Measurements from ENCODE around the gene AMT.

AMT gene

GRCh38 chr3:49424816-49425215, 2.5 kb upstream of the AMT start:
- no peaks in the 10 kb centered on the region for H3K9me3 ChIP-seq (ENCODE audit: control extremely low read depth in 1 of 5, control insufficient read depth in 4 of 5, insufficient read depth in 2 of 5, low read depth in 1 of 5, low read length in 4 of 5)
- H3K27me3 ChIP-seq (replicated peaks in 2 of 5; ENCODE audit: control insufficient read depth in 4 of 5, insufficient read depth in 5 of 5, low read length in 4 of 5) = no peaks in the 10 kb centered on the region
- no peak overlapping the region for H3K27ac ChIP-seq (ENCODE audit: insufficient read depth in 1 of 2, low read depth in 1 of 2, low read length in 2 of 2, poor library complexity in 1 of 2, severe bottlenecking in 2 of 2)
- WGBS (ENCODE audit: insufficient coverage) = 100% methylated on average over 6 of the region's 6 CpGs
- peaks cover 2 to 39% (median 21%) of the 10 kb centered on the region in 4 experiments for H3K4me1 ChIP-seq (ENCODE audit: control extremely low read depth in 1 of 4, control insufficient read depth in 4 of 4, insufficient read depth in 4 of 4, low read length in 3 of 4)
- no peak for DNase-seq
- ChIA-PET CTCF (no interaction called here), POLR2A (no interaction called here)
- peaks cover 0 to 21% (median 14%) of the 10 kb centered on the region in 4 experiments for H3K36me3 ChIP-seq (ENCODE audit: control insufficient read depth in 4 of 4, insufficient read depth in 4 of 4, low read length in 3 of 4)
- H3K4me3 ChIP-seq (ENCODE audit: control insufficient read depth in 1 of 7, extremely low read depth in 1 of 7, insufficient read depth in 4 of 7, low read depth in 2 of 7, low read length in 6 of 7) = no peak overlapping the region

- Histone ChIP-seq H3K4me1 (ENCODE audit: control extremely low read depth in 1 of 4, control insufficient read depth in 4 of 4, insufficient read depth in 4 of 4, low read length in 3 of 4) (peaks cover 4 to 43% (median 24%) of the 10 kb centered on the region in 4 experiments), H3K36me3 (ENCODE audit: control insufficient read depth in 4 of 4, insufficient read depth in 4 of 4, low read length in 3 of 4) (peaks cover 0 to 41% (median 15%) of the 10 kb centered on the region in 4 experiments), H3K4me3 (ENCODE audit: control insufficient read depth in 1 of 7, extremely low read depth in 1 of 7, insufficient read depth in 4 of 7, low read depth in 2 of 7, low read length in 6 of 7) (peak overlapping the region in 6 of 7 experiments; percentile 16 to 77 (median 62)), H3K27me3 (replicated peaks in 2 of 5; ENCODE audit: control insufficient read depth in 4 of 5, insufficient read depth in 5 of 5, low read length in 4 of 5) (no peaks in the 10 kb centered on the region), H3K27ac (ENCODE audit: insufficient read depth in 1 of 2, low read depth in 1 of 2, low read length in 2 of 2, poor library complexity in 1 of 2, severe bottlenecking in 2 of 2) (no peak overlapping the region), H3K9me3 (ENCODE audit: control extremely low read depth in 1 of 5, control insufficient read depth in 4 of 5, insufficient read depth in 2 of 5, low read depth in 1 of 5, low read length in 4 of 5) (no peaks in the 10 kb centered on the region)
- no peak for DNase-seq
- CTCF ChIA-PET = interaction anchor here (0.8 to 2.2 kb wide), 5 partner anchors 11 to 82 kb away, joined by 3 to 8 read pairs (median 3); partner anchors contain the start of genes GPX1 and USP4
- WGBS (ENCODE audit: insufficient coverage) = 33% methylated on average over 9 of the region's 14 CpGs
- POLR2A ChIA-PET = no interaction called here
Observed at GRCh38 chr3:49421890-49422378, 339 bp downstream of the AMT start.

- ChIA-PET POLR2A (no interaction called here), CTCF (interaction anchor here (1.4 to 4.0 kb wide), 3 partner anchors 25 to 32 kb away, joined by 4 to 20 read pairs (median 4); no protein-coding TSS in a partner anchor)
- Histone ChIP-seq H3K27me3 (replicated peaks in 2 of 5; ENCODE audit: control insufficient read depth in 4 of 5, insufficient read depth in 5 of 5, low read length in 4 of 5) (no peaks in the 10 kb centered on the region), H3K4me1 (ENCODE audit: control extremely low read depth in 1 of 4, control insufficient read depth in 4 of 4, insufficient read depth in 4 of 4, low read length in 3 of 4) (peaks cover 26 to 58% (median 50%) of the 10 kb centered on the region in 4 experiments), H3K36me3 (ENCODE audit: control insufficient read depth in 4 of 4, insufficient read depth in 4 of 4, low read length in 3 of 4) (peaks cover 0 to 27% (median 6%) of the 10 kb centered on the region in 4 experiments), H3K9me3 (ENCODE audit: control extremely low read depth in 1 of 5, control insufficient read depth in 4 of 5, insufficient read depth in 2 of 5, low read depth in 1 of 5, low read length in 4 of 5) (no peaks in the 10 kb centered on the region), H3K4me3 (ENCODE audit: control insufficient read depth in 1 of 7, extremely low read depth in 1 of 7, insufficient read depth in 4 of 7, low read depth in 2 of 7, low read length in 6 of 7) (no peak overlapping the region), H3K27ac (ENCODE audit: insufficient read depth in 1 of 2, low read depth in 1 of 2, low read length in 2 of 2, poor library complexity in 1 of 2, severe bottlenecking in 2 of 2) (no peak overlapping the region)
- 95% methylated on average over 10 of the region's 13 CpGs for WGBS (ENCODE audit: insufficient coverage)
- DNase-seq = no peak
Observed at GRCh38 chr3:49417516-49418120, 4.7 kb downstream of the AMT start.

GRCh38 chr3:49416867-49417266, 5.4 kb downstream of the AMT start:
- CTCF ChIA-PET = interaction anchor here (0.9 to 4.0 kb wide), 9 partner anchors 10 to 77 kb away, joined by 3 to 20 read pairs (median 4); partner anchors contain the start of gene USP4
- Histone ChIP-seq H3K4me3 (ENCODE audit: control insufficient read depth in 1 of 7, extremely low read depth in 1 of 7, insufficient read depth in 4 of 7, low read depth in 2 of 7, low read length in 6 of 7) (peak overlapping the region in 2 of 7 experiments; percentile 34 to 50), H3K36me3 (ENCODE audit: control insufficient read depth in 4 of 4, insufficient read depth in 4 of 4, low read length in 3 of 4) (peaks cover 0 to 27% (median 6%) of the 10 kb centered on the region in 4 experiments), H3K27ac (ENCODE audit: insufficient read depth in 1 of 2, low read depth in 1 of 2, low read length in 2 of 2, poor library complexity in 1 of 2, severe bottlenecking in 2 of 2) (peak overlapping the region in 1 of 2 experiments; percentile 29), H3K9me3 (ENCODE audit: control extremely low read depth in 1 of 5, control insufficient read depth in 4 of 5, insufficient read depth in 2 of 5, low read depth in 1 of 5, low read length in 4 of 5) (no peaks in the 10 kb centered on the region), H3K27me3 (replicated peaks in 2 of 5; ENCODE audit: control insufficient read depth in 4 of 5, insufficient read depth in 5 of 5, low read length in 4 of 5) (no peaks in the 10 kb centered on the region), H3K4me1 (ENCODE audit: control extremely low read depth in 1 of 4, control insufficient read depth in 4 of 4, insufficient read depth in 4 of 4, low read length in 3 of 4) (peaks cover 29 to 54% (median 49%) of the 10 kb centered on the region in 4 experiments)
- POLR2A ChIA-PET = interaction anchor here (1.1 kb wide), 1 partner anchor 77 kb away, joined by 11 read pairs; the partner anchor contains the start of gene USP4
- no peak for DNase-seq
- WGBS (ENCODE audit: insufficient coverage) = no CpG with 5 or more reads among the region's 2 CpGs

GRCh38 chr3:49415931-49416601, 6.2 kb downstream of the AMT start:
- no peaks in the 10 kb centered on the region for H3K27me3 ChIP-seq (replicated peaks in 2 of 5; ENCODE audit: control insufficient read depth in 4 of 5, insufficient read depth in 5 of 5, low read length in 4 of 5)
- H3K4me3 ChIP-seq (ENCODE audit: control insufficient read depth in 1 of 7, extremely low read depth in 1 of 7, insufficient read depth in 4 of 7, low read depth in 2 of 7, low read length in 6 of 7) = peak overlapping the region in 3 of 7 experiments; percentile 34 to 50 (median 42)
- peaks cover 0 to 27% (median 6%) of the 10 kb centered on the region in 4 experiments for H3K36me3 ChIP-seq (ENCODE audit: control insufficient read depth in 4 of 4, insufficient read depth in 4 of 4, low read length in 3 of 4)
- no peaks in the 10 kb centered on the region for H3K9me3 ChIP-seq (ENCODE audit: control extremely low read depth in 1 of 5, control insufficient read depth in 4 of 5, insufficient read depth in 2 of 5, low read depth in 1 of 5, low read length in 4 of 5)
- DNase-seq = peak in 2 of 3 donors; percentile 92 to 94
- ChIA-PET POLR2A (interaction anchor here (0.6 to 1.1 kb wide), 2 partner anchors 11 to 76 kb away, joined by 7 to 11 read pairs; partner anchors contain the start of gene USP4), CTCF (interaction anchor here (0.8 to 4.0 kb wide), 15 partner anchors 10 to 255 kb away, joined by 3 to 20 read pairs (median 4); partner anchors contain the start of gene USP4)
- H3K4me1 ChIP-seq (ENCODE audit: control extremely low read depth in 1 of 4, control insufficient read depth in 4 of 4, insufficient read depth in 4 of 4, low read length in 3 of 4) = peaks cover 29 to 47% (median 45%) of the 10 kb centered on the region in 4 experiments
- WGBS (ENCODE audit: insufficient coverage) = 3% methylated on average over 4 of the region's 4 CpGs
- H3K27ac ChIP-seq (ENCODE audit: insufficient read depth in 1 of 2, low read depth in 1 of 2, low read length in 2 of 2, poor library complexity in 1 of 2, severe bottlenecking in 2 of 2) = peak overlapping the region in 1 of 2 experiments; percentile 31

- H3K27me3 ChIP-seq (replicated peaks in 2 of 5; ENCODE audit: control insufficient read depth in 4 of 5, insufficient read depth in 5 of 5, low read length in 4 of 5) = no peaks in the 10 kb centered on the region
- ChIA-PET CTCF (interaction anchor here (1.0 to 4.0 kb wide), 5 partner anchors 11 to 75 kb away, joined by 3 to 20 read pairs (median 3); partner anchors contain the start of gene USP4), POLR2A (no interaction called here)
- peaks cover 0 to 27% (median 4%) of the 10 kb centered on the region in 4 experiments for H3K36me3 ChIP-seq (ENCODE audit: control insufficient read depth in 4 of 4, insufficient read depth in 4 of 4, low read length in 3 of 4)
- peak overlapping the region in 1 of 2 experiments; percentile 31 for H3K27ac ChIP-seq (ENCODE audit: insufficient read depth in 1 of 2, low read depth in 1 of 2, low read length in 2 of 2, poor library complexity in 1 of 2, severe bottlenecking in 2 of 2)
- peaks cover 39 to 56% (median 54%) of the 10 kb centered on the region in 4 experiments for H3K4me1 ChIP-seq (ENCODE audit: control extremely low read depth in 1 of 4, control insufficient read depth in 4 of 4, insufficient read depth in 4 of 4, low read length in 3 of 4)
- WGBS (ENCODE audit: insufficient coverage) = 100% methylated on average over 2 of the region's 2 CpGs
- DNase-seq = no peak
- no peak overlapping the region for H3K4me3 ChIP-seq (ENCODE audit: control insufficient read depth in 1 of 7, extremely low read depth in 1 of 7, insufficient read depth in 4 of 7, low read depth in 2 of 7, low read length in 6 of 7)
- H3K9me3 ChIP-seq (ENCODE audit: control extremely low read depth in 1 of 5, control insufficient read depth in 4 of 5, insufficient read depth in 2 of 5, low read depth in 1 of 5, low read length in 4 of 5) = no peaks in the 10 kb centered on the region
Observed at GRCh38 chr3:49414753-49415152, 7.5 kb downstream of the AMT start.

Data from common myeloid progenitor, CD34-positive (primary cell).